Measurements from ENCODE around the gene FANCC.

GRCh38 chr9:95330720-95331404, 13.4 kb upstream of the FANCC start:
- TF ChIP-seq ZNF274 (IDR thresholded peaks at IDR 0.05; ENCODE audit: low read depth, low read length), result no peak
- no peak for TF ChIP-seq SUZ12 (IDR thresholded peaks at IDR 0.05; ENCODE audit: extremely low read depth, insufficient read depth, insufficient read length)
